Neuronal stem cell (in vitro differentiated cells): Measurements from ENCODE around the gene KRTAP16-1. TPM values are rescaled to one million over a fixed set of nuclear protein-coding genes. Genes with fewer than 3 reads are reported as not detected.

ENCODE experiments used
- DNase-seq: peaks from one replicate; pipeline ENCODE4 v3.0.0-alpha.2; 2013; ENCODE audit warnings: low spot score
- H2AFZ ChIP-seq: one replicate; pipeline ENCODE4 v1.6.1; 2013; ENCODE audit warnings: mild to moderate bottlenecking, low read length, inconsistent platforms
- H2AK5ac ChIP-seq: 2 replicates; pipeline ENCODE4 v1.6.1; 2013; ENCODE audit warnings: low read depth, mild to moderate bottlenecking, inconsistent platforms, low read length, moderate library complexity, mixed read lengths
- H2BK120ac ChIP-seq: 2 replicates; pipeline ENCODE4 v1.6.1; 2013; ENCODE audit warnings: low read depth, mild to moderate bottlenecking, inconsistent platforms, low read length, moderate library complexity, mixed read lengths
- H2BK12ac ChIP-seq: one replicate; pipeline ENCODE4 v1.6.1; 2013; ENCODE audit warnings: low read length, inconsistent platforms
- H2BK15ac ChIP-seq: 2 replicates; pipeline ENCODE4 v1.6.1; 2013; ENCODE audit warnings: mild to moderate bottlenecking, low read length, inconsistent platforms, mixed read lengths
- H2BK5ac ChIP-seq: one replicate; pipeline ENCODE4 v1.6.1; 2013; ENCODE audit warnings: inconsistent platforms, mild to moderate bottlenecking, low read length, moderate library complexity
- H3K14ac ChIP-seq: one replicate; pipeline ENCODE4 v1.6.1; 2013; ENCODE audit warnings: low read length, inconsistent platforms
- H3K18ac ChIP-seq: 2 replicates; pipeline ENCODE4 v1.6.1; 2013; ENCODE audit warnings: low read length, inconsistent platforms
- H3K23ac ChIP-seq: 2 replicates; pipeline ENCODE4 v1.6.1; 2013; ENCODE audit warnings: low read depth, mild to moderate bottlenecking, mixed read lengths, low read length, inconsistent platforms; ENCODE audit not compliant: poor library complexity
- H3K27ac ChIP-seq: replicated peaks from 3 replicates; pipeline ENCODE4 v1.5.1; 2013; ENCODE audit warnings: low read length, inconsistent platforms
- H3K27me3 ChIP-seq, 3 experiments: 2 replicates each; pipeline ENCODE4 v1.6.1; 2013; ENCODE audit warnings: low read length in 3 of 3, mild to moderate bottlenecking in 2 of 3, inconsistent platforms in 1 of 3, low read depth in 1 of 3, mixed read lengths in 1 of 3, moderate library complexity in 1 of 3; ENCODE audit not compliant: control insufficient read depth in 3 of 3, insufficient read depth in 3 of 3
- H3K36me3 ChIP-seq, 2 donors: replicated peaks in 1 of 2; 2 replicates each; pipeline ENCODE4 v1.6.1; 2013; ENCODE audit warnings: low read length in 2 of 2; ENCODE audit not compliant: control insufficient read depth in 2 of 2, insufficient read depth in 2 of 2
- H3K4ac ChIP-seq: 2 replicates; pipeline ENCODE4 v1.6.1; 2013; ENCODE audit warnings: inconsistent platforms, mild to moderate bottlenecking, low read length, moderate library complexity
- H3K4me1 ChIP-seq, 2 donors: 1 replicate in 1 of 2; 2 replicates in 1 of 2; pipeline ENCODE4 v1.6.1; 2013; ENCODE audit warnings: low read length in 2 of 2, low read depth in 1 of 2; ENCODE audit not compliant: control insufficient read depth in 2 of 2, insufficient read depth in 1 of 2
- H3K4me2 ChIP-seq: one replicate; pipeline ENCODE4 v1.6.1; 2013; ENCODE audit warnings: mild to moderate bottlenecking, low read length, inconsistent platforms; ENCODE audit not compliant: insufficient read depth, poor library complexity, severe bottlenecking
- H3K4me3 ChIP-seq, 2 donors: 2 replicates each; pipeline ENCODE4 v1.5.1; 2013; ENCODE audit warnings: low read length in 2 of 2, mild to moderate bottlenecking in 2 of 2, inconsistent platforms in 1 of 2, moderate library complexity in 1 of 2
- H3K79me1 ChIP-seq: one replicate; pipeline ENCODE4 v1.6.1; 2013; ENCODE audit warnings: low read depth, mild to moderate bottlenecking, inconsistent platforms, low read length, moderate library complexity
- H3K9ac ChIP-seq: one replicate; pipeline ENCODE4 v1.6.1; 2013; ENCODE audit warnings: mild to moderate bottlenecking, low read depth, low read length, inconsistent platforms; ENCODE audit not compliant: poor library complexity
- H3K9me3 ChIP-seq, 2 donors: replicated peaks in 1 of 2; 2 replicates each; pipeline versions ENCODE3 to v1.6.1; 2013; ENCODE audit warnings: low read length in 2 of 2, mild to moderate bottlenecking in 2 of 2, inconsistent platforms in 1 of 2, low read depth in 1 of 2, mixed read lengths in 1 of 2, moderate library complexity in 1 of 2; ENCODE audit not compliant: control insufficient read depth in 2 of 2, insufficient read depth in 1 of 2
- H4K8ac ChIP-seq: one replicate; pipeline ENCODE4 v1.6.1; 2013; ENCODE audit warnings: low read depth, mild to moderate bottlenecking, inconsistent platforms, low read length, moderate library complexity
- H4K91ac ChIP-seq: one replicate; pipeline ENCODE4 v1.6.1; 2013; ENCODE audit warnings: low read length, low read depth, mild to moderate bottlenecking, inconsistent platforms; ENCODE audit not compliant: poor library complexity
- WGBS, 2 donors: extraction: QIAGEN DNeasy Blood & Tissue Kit; methylation state at CpG; one replicate each; pipeline ENCODE4 v1.1.7; 2013; ENCODE audit warnings: missing lambda C conversion rate in 2 of 2, mixed read lengths in 1 of 2; ENCODE audit not compliant: insufficient read length in 2 of 2, insufficient replicate concordance in 1 of 2; ENCODE audit errors: extremely low coverage in 2 of 2; 5-methylcytosine and 5-hydroxymethylcytosine counted together
- polyA plus RNA-seq, 2 experiments: library from polyadenylated mRNA; stranded (reverse); fragments of 200-250 nt; gene quantifications; one replicate each; pipeline ENCODE4 v1.2.3, GENCODE V29; 2013

KRTAP16-1 gene, protein sequence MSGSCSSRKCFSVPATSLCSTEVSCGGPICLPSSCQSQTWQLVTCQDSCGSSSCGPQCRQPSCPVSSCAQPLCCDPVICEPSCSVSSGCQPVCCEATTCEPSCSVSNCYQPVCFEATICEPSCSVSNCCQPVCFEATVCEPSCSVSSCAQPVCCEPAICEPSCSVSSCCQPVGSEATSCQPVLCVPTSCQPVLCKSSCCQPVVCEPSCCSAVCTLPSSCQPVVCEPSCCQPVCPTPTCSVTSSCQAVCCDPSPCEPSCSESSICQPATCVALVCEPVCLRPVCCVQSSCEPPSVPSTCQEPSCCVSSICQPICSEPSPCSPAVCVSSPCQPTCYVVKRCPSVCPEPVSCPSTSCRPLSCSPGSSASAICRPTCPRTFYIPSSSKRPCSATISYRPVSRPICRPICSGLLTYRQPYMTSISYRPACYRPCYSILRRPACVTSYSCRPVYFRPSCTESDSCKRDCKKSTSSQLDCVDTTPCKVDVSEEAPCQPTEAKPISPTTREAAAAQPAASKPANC
- not detected for polyA plus RNA-seq (2013, experiment 1 of 2)
- polyA plus RNA-seq (2013, experiment 2 of 2) = not detected

DNA sequence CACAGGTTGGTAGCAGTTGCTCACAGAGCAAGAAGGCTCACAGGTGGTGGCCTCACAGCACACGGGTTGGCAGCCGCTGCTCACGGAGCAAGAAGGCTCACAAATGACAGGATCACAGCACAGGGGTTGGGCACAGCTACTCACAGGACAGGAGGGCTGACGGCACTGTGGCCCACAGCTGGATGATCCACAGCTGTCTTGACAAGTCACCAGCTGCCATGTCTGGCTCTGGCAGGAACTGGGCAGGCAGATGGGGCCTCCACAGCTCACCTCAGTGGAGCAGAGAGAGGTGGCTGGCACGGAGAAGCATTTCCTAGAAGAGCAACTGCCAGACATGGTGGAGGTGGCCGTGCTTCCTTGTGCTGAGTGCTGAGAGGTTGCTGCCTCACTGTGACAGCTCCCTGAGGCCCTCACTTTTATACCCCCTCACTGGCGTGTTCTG lies at the start of gene KRTAP16-1:
TSS of gene KRTAP16-1 (minus strand) at position 392 of the 442 bp plus-strand sequence. CDS start at position 336, 56 bp downstream.
- Histone ChIP-seq H2BK15ac (no peak within 1 kb of the TSS), H3K36me3 (no peaks in the 10 kb centered on the region), H3K23ac (peak within 1 kb of the TSS; percentile 21), H3K9ac (no peak within 1 kb of the TSS), H4K91ac (no peak within 1 kb of the TSS), H3K79me1 (no peaks in the 10 kb centered on the region), H2BK5ac (no peak within 1 kb of the TSS), H3K18ac (peak within 1 kb of the TSS; percentile 40), H2AFZ (no peak within 1 kb of the TSS), H3K27me3 (no peaks in the 10 kb centered on the region), H3K4me3 (no peak within 1 kb of the TSS), H3K27ac (no peak within 1 kb of the TSS), H3K4ac (no peak within 1 kb of the TSS), H3K4me1 (peaks cover 0 to 1% of the 10 kb centered on the region in 2 donors), H2BK12ac (no peak within 1 kb of the TSS), H3K4me2 (no peak within 1 kb of the TSS), H4K8ac (no peak within 1 kb of the TSS), H3K9me3 (peaks cover 0 to 3% of the 10 kb centered on the region in 2 donors), H2BK120ac (no peak within 1 kb of the TSS), H2AK5ac (peak within 1 kb of the TSS; percentile 29), H3K14ac (no peak within 1 kb of the TSS)
- WGBS, 2 donors = no CpG with 5 or more reads among the region's 7 CpGs
- DNase-seq = no peak

DNA sequence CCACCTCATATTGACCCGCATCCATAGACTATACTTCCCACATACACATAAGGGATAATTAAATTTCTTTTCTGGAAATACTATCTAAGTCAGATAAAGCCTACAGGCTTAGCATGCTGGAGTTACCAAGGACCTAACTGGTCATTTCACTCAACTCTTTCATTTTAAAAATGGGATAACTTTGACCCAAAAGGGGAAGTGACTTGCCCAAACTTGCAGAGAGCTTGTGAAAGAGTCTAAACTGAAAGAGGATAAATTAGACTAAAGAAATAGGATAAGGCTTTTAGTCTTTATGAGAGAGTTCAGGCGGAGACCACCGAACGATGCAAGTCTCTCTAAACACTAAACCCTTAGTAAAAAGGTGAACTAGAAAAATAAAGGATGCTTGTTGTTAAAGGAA lies 45.4 kb upstream of the KRTAP16-1 start:
- no peak overlapping the region for H4K8ac ChIP-seq
- no peak overlapping the region for H2BK5ac ChIP-seq
- no peaks in the 10 kb centered on the region for H3K27me3 ChIP-seq
- no peaks in the 10 kb centered on the region for H3K36me3 ChIP-seq
- no peak overlapping the region for H3K27ac ChIP-seq
- no peak overlapping the region for H2BK12ac ChIP-seq
- no peaks in the 10 kb centered on the region for H3K4me1 ChIP-seq
- no peak overlapping the region for H3K18ac ChIP-seq
- H2BK120ac ChIP-seq = no peak overlapping the region
- no peak overlapping the region for H2AFZ ChIP-seq
- no peak overlapping the region for H3K23ac ChIP-seq
- no peak overlapping the region for H2BK15ac ChIP-seq
- no peak overlapping the region for H3K4ac ChIP-seq
- H3K79me1 ChIP-seq = no peaks in the 10 kb centered on the region
- WGBS, 2 donors = no CpG with 5 or more reads among the region's 4 CpGs
- H3K14ac ChIP-seq = no peak overlapping the region
- H3K4me3 ChIP-seq = no peak overlapping the region
- H3K9ac ChIP-seq = no peak overlapping the region
- no peak overlapping the region for H2AK5ac ChIP-seq
- no peaks in the 10 kb centered on the region for H3K9me3 ChIP-seq
- H4K91ac ChIP-seq = no peak overlapping the region
- no peak for DNase-seq
- no peak overlapping the region for H3K4me2 ChIP-seq

DNA sequence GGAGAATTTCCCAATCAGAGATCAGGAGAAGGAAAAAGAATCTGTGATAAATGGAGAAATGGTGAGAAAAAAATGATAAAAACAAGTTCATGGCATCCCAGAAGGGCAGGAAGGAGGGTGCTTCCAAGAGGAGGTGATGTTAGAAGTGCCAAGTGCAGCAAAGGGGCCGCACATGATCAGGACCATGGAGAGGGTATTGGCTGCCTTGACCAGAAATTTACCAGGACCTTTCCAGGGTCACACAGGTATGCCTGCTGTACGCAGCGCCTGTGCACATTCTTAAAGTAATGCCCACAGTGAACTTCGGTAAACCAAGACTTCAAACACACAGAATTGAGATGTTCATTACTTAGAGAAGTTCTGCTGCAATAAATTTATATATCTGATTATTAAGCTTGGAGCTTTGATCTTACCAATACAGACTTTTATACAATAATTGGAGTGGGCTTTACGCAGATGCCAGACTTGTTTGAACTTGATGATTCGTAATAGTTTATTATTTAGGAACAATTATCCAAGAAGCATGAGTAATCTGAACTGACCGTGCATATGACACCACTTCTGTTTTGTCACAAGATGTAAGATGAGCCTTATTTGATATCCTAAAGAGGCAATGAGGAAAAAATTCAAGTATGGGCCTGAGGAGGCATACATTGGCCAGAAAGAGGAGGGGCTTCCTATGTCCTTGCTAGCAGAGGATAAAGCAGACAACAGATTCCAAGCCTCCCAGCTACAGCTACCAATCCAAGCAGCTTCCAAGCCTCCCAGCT lies 43.7 kb upstream of the KRTAP16-1 start:
- H3K79me1 ChIP-seq = no peaks in the 10 kb centered on the region
- no peaks in the 10 kb centered on the region for H3K36me3 ChIP-seq
- H3K4me3 ChIP-seq = no peak overlapping the region
- no peaks in the 10 kb centered on the region for H3K27me3 ChIP-seq
- no peak overlapping the region for H2AFZ ChIP-seq
- no peak overlapping the region for H2BK5ac ChIP-seq
- H2AK5ac ChIP-seq = no peak overlapping the region
- no peak overlapping the region for H3K18ac ChIP-seq
- H3K4ac ChIP-seq = no peak overlapping the region
- H3K27ac ChIP-seq = no peak overlapping the region
- WGBS, 2 donors = no CpG with 5 or more reads among the region's 7 CpGs
- no peak overlapping the region for H3K14ac ChIP-seq
- H3K9me3 ChIP-seq = no peaks in the 10 kb centered on the region
- no peak overlapping the region for H3K9ac ChIP-seq
- H4K91ac ChIP-seq = no peak overlapping the region
- H2BK15ac ChIP-seq = no peak overlapping the region
- no peak for DNase-seq
- no peak overlapping the region for H3K4me2 ChIP-seq
- no peak overlapping the region for H4K8ac ChIP-seq
- no peak overlapping the region for H3K23ac ChIP-seq
- H2BK12ac ChIP-seq = no peak overlapping the region
- H2BK120ac ChIP-seq = no peak overlapping the region
- H3K4me1 ChIP-seq = no peaks in the 10 kb centered on the region

DNA sequence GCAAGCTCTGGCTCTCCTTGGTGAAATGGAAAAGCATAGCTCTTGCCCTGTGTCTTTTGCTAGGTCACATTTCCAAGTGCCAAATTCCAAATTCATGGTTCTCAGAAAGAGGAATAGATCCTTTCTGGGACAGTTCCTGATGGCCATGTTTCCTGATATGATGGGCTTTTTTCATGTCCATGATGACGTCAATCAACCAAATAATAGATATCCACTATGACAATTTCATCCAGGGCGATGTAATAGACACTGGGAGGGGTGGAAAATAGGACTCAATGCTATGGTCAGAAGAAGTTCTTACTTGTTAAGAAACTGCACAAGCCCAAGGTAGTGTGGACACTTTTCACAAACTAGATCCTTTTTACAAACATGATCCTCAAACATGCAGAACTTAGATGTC lies 42.1 kb upstream of the KRTAP16-1 start:
- no peaks in the 10 kb centered on the region for H3K27me3 ChIP-seq
- H2BK5ac ChIP-seq = no peak overlapping the region
- WGBS, 2 donors = no CpG with 5 or more reads among the region's 2 CpGs
- no peak overlapping the region for H4K91ac ChIP-seq
- no peak overlapping the region for H3K18ac ChIP-seq
- H3K4me3 ChIP-seq = no peak overlapping the region
- H2BK15ac ChIP-seq = no peak overlapping the region
- H3K23ac ChIP-seq = no peak overlapping the region
- no peak overlapping the region for H2AFZ ChIP-seq
- H3K4ac ChIP-seq = no peak overlapping the region
- H3K4me1 ChIP-seq = no peaks in the 10 kb centered on the region
- no peaks in the 10 kb centered on the region for H3K79me1 ChIP-seq
- H3K36me3 ChIP-seq = no peaks in the 10 kb centered on the region
- no peak overlapping the region for H3K27ac ChIP-seq
- H3K4me2 ChIP-seq = no peak overlapping the region
- no peak overlapping the region for H4K8ac ChIP-seq
- no peak for DNase-seq
- H3K9me3 ChIP-seq = no peaks in the 10 kb centered on the region
- H2BK12ac ChIP-seq = no peak overlapping the region
- no peak overlapping the region for H3K9ac ChIP-seq
- H3K14ac ChIP-seq = no peak overlapping the region
- H2AK5ac ChIP-seq = no peak overlapping the region
- H2BK120ac ChIP-seq = no peak overlapping the region
